Neural progenitor cell (in vitro differentiated cells): Measurements from ENCODE around the gene TEX26. TPM values are rescaled to one million over a fixed set of nuclear protein-coding genes. Genes with fewer than 3 reads are reported as not detected.

Experiments used
- DNase-seq: peaks from one replicate; pipeline ENCODE4 v3.0.0-alpha.2; 2016; ENCODE audit warnings: low spot score
- H2AFZ ChIP-seq: fragments of 200-600 bp; sonication (generic); replicated peaks from 2 replicates; pipeline ENCODE4 v1.6.1; 2016; ENCODE audit warnings: antibody characterized with exemption
- H3F3A ChIP-seq: fragments of 200-600 bp; sonication (generic); 2 replicates; pipeline ENCODE4 v1.6.1; 2016; ENCODE audit warnings: antibody characterized with exemption, low read depth
- H3K27ac ChIP-seq: fragments of 200-600 bp; sonication (generic); 2 replicates; pipeline ENCODE4 v1.5.1; 2016; ENCODE audit warnings: mild to moderate bottlenecking
- H3K27me3 ChIP-seq: fragments of 200-600 bp; sonication (generic); 2 replicates; pipeline ENCODE4 v1.6.1; 2016; ENCODE audit warnings: mild to moderate bottlenecking, moderate library complexity
- H3K36me3 ChIP-seq: fragments of 200-600 bp; sonication (generic); 2 replicates; pipeline ENCODE4 v1.5.1; 2016
- H3K4me1 ChIP-seq: fragments of 200-600 bp; sonication (generic); 2 replicates; pipeline ENCODE4 v1.6.1; 2016; ENCODE audit warnings: mixed run types
- H3K4me2 ChIP-seq: fragments of 200-600 bp; sonication (generic); 2 replicates; pipeline ENCODE4 v1.6.1; 2016
- H3K4me3 ChIP-seq: fragments of 200-600 bp; sonication (generic); 2 replicates; pipeline ENCODE4 v1.5.1; 2016
- H3K79me2 ChIP-seq: fragments of 200-600 bp; sonication (generic); 2 replicates; pipeline ENCODE4 v1.6.1; 2016; ENCODE audit warnings: low read depth
- H3K9ac ChIP-seq: fragments of 200-600 bp; sonication (generic); 2 replicates; pipeline ENCODE4 v1.6.1; 2016
- H3K9me3 ChIP-seq: fragments of 200-600 bp; sonication (generic); 2 replicates; pipeline ENCODE4 v1.5.1; 2016; ENCODE audit warnings: low read depth
- H4K20me1 ChIP-seq: fragments of 200-600 bp; sonication (generic); 2 replicates; pipeline ENCODE4 v1.6.1; 2016; ENCODE audit warnings: low read depth
- H3K27ac Mint-ChIP-seq: 3 replicates; pipeline ENCODE4 v1.8.0; 2021; ENCODE audit warnings: mixed read lengths
- H3K27me3 Mint-ChIP-seq: 2 replicates; pipeline ENCODE4 v1.8.0; 2022; ENCODE audit warnings: low read depth, mild to moderate bottlenecking, inconsistent platforms, moderate library complexity, mixed read lengths; ENCODE audit not compliant: insufficient read depth
- H3K36me3 Mint-ChIP-seq: 3 replicates; pipeline ENCODE4 v1.8.0; 2021; ENCODE audit warnings: mixed read lengths
- H3K4me1 Mint-ChIP-seq: 3 replicates; pipeline ENCODE4 v1.8.0; 2021; ENCODE audit warnings: mixed read lengths
- H3K4me3 Mint-ChIP-seq: 3 replicates; pipeline ENCODE4 v1.8.0; 2021; ENCODE audit warnings: mild to moderate bottlenecking, moderate library complexity, mixed read lengths
- H3K9me3 Mint-ChIP-seq: 3 replicates; pipeline ENCODE4 v1.8.0; 2020; ENCODE audit warnings: mixed read lengths
- EZH2 ChIP-seq: fragments of 200-600 bp; sonication (generic); IDR thresholded peaks from 2 replicates; pipeline ENCODE4 v1.6.1; 2017; ENCODE audit warnings: antibody characterized with exemption, mild to moderate bottlenecking, moderate library complexity
- EZH2phosphoT487 ChIP-seq: fragments of 200-600 bp; sonication (generic); IDR thresholded peaks from 2 replicates; pipeline ENCODE4 v1.6.1; 2017; ENCODE audit warnings: antibody characterized with exemption
- total RNA-seq: library from RNA; depleted of rRNA; stranded (reverse); fragments of >200 nt; gene quantifications from 2 replicates; pipeline ENCODE4 v1.2.3, GENCODE V29; 2015; ENCODE audit warnings: low replicate concordance
- TF ChIP-seq, protein P1 (sequence below): fragments of 200-600 bp; sonication (generic); IDR thresholded peaks from 2 replicates; pipeline ENCODE4 v1.5.1; 2017; ENCODE audit warnings: antibody characterized with exemption, mild to moderate bottlenecking

The TEX26 gene
- total RNA-seq, 1 donor from 2014 or later = not detected

DNA sequence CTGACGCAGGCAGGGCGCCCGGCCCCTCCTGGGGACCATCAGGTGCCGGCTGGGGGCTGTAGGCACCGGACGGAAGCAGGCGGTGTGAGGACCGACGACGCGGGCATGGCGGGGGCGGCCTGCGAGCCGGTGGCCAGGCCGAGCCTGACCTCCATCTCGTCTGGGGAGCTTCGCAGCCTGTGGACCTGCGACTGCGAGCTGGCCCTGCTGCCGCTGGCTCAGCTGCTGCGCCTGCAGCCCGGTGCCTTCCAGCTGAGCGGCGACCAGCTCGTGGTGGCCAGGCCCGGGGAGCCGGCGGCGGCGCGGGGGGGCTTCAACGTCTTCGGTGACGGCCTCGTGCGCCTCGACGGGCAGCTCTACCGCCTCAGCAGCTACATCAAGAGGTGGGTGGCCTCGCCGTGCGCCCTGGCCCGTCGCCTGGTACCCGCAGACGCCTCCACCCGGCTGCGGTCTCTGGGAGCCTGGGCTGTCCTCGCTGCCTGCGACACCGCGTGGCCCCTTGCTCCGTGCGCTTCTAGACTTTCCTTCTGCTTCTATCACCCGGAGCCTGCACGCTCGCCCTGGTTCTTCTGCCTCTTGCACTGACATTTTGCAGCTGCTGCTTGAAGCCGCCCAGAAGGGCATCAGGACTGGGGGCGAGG, 25.9 kb upstream of the TEX26 start:
- no peak for DNase-seq
- Mint-ChIP-seq H3K9me3 (peaks cover 2% of the 10 kb centered on the region), H3K27ac (no peak overlapping the region), H3K36me3 (no peaks in the 10 kb centered on the region), H3K4me3 (no peak overlapping the region), H3K27me3 (peaks cover 25% of the 10 kb centered on the region), H3K4me1 (peaks cover 20% of the 10 kb centered on the region)
- no peak overlapping the region for H3K4me3 ChIP-seq
- H3K79me2 ChIP-seq = no peaks in the 10 kb centered on the region
- no peaks in the 10 kb centered on the region for H3K27me3 ChIP-seq
- H3F3A ChIP-seq = no peaks in the 10 kb centered on the region
- H3K27ac ChIP-seq = no peak overlapping the region
- no peaks in the 10 kb centered on the region for H3K9me3 ChIP-seq
- H4K20me1 ChIP-seq = no peaks in the 10 kb centered on the region
- no peaks in the 10 kb centered on the region for H3K4me1 ChIP-seq
- no peak overlapping the region for H2AFZ ChIP-seq
- no peaks in the 10 kb centered on the region for H3K36me3 ChIP-seq
- no peak overlapping the region for H3K9ac ChIP-seq
- H3K4me2 ChIP-seq = no peak overlapping the region
- TF ChIP-seq EZH2 = no peak
- TF ChIP-seq EZH2phosphoT487 = no peak
- TF ChIP-seq, protein P1, sequence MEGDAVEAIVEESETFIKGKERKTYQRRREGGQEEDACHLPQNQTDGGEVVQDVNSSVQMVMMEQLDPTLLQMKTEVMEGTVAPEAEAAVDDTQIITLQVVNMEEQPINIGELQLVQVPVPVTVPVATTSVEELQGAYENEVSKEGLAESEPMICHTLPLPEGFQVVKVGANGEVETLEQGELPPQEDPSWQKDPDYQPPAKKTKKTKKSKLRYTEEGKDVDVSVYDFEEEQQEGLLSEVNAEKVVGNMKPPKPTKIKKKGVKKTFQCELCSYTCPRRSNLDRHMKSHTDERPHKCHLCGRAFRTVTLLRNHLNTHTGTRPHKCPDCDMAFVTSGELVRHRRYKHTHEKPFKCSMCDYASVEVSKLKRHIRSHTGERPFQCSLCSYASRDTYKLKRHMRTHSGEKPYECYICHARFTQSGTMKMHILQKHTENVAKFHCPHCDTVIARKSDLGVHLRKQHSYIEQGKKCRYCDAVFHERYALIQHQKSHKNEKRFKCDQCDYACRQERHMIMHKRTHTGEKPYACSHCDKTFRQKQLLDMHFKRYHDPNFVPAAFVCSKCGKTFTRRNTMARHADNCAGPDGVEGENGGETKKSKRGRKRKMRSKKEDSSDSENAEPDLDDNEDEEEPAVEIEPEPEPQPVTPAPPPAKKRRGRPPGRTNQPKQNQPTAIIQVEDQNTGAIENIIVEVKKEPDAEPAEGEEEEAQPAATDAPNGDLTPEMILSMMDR = no peak

DNA sequence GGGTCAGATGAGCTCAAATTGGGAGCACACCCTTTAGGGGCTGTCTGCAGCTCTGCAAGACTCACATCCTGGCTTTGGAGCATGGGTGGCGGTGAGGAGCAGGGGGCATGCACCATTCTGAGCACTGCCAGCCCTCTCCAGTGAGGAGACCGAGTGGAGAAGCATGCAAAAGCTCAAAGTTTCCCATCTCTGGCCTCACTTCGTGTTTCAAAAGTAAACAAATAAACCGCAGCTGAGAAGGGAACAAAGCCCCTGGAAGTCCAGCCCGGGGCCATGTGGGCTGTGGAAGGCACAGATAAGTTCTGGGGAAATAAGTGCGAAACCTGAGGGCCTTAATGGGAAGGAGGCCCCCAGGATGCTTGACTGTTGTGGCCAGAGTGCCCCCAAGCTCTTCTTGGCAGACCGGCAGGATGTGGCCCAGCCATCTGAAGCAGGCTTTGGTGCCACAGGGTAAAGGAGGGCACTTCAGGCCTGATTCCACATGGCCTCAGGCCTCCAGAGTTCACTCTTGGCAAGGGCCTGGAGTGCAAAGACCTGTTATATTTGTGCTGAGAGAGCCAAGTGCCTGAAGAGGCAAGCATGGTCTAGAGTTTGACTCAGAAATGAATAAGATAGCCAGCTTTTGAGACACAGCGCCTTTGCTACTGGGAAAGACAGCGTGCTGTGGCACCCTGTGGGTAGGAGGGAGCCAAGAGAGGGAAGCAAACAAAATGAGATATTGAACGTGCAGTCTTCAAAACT, 25.2 kb upstream of the TEX26 start:
- Histone ChIP-seq H3K27ac (no peak overlapping the region), H4K20me1 (no peaks in the 10 kb centered on the region), H3K9ac (no peak overlapping the region), H3K36me3 (no peaks in the 10 kb centered on the region), H3K9me3 (no peaks in the 10 kb centered on the region), H3F3A (no peaks in the 10 kb centered on the region), H3K4me1 (no peaks in the 10 kb centered on the region), H3K4me2 (no peak overlapping the region), H2AFZ (peak overlapping the region; percentile 43), H3K4me3 (no peak overlapping the region), H3K79me2 (no peaks in the 10 kb centered on the region), H3K27me3 (no peaks in the 10 kb centered on the region)
- H3K36me3 Mint-ChIP-seq = no peaks in the 10 kb centered on the region
- TF ChIP-seq, protein P1 = no peak
- no peak for TF ChIP-seq EZH2phosphoT487
- no peak for TF ChIP-seq EZH2
- peaks cover 20% of the 10 kb centered on the region for H3K4me1 Mint-ChIP-seq
- peaks cover 28% of the 10 kb centered on the region for H3K27me3 Mint-ChIP-seq
- peak overlapping the region; percentile 33 for H3K27ac Mint-ChIP-seq
- H3K9me3 Mint-ChIP-seq = peaks cover 2% of the 10 kb centered on the region
- no peak for DNase-seq
- H3K4me3 Mint-ChIP-seq = peak overlapping the region; percentile 70

DNA sequence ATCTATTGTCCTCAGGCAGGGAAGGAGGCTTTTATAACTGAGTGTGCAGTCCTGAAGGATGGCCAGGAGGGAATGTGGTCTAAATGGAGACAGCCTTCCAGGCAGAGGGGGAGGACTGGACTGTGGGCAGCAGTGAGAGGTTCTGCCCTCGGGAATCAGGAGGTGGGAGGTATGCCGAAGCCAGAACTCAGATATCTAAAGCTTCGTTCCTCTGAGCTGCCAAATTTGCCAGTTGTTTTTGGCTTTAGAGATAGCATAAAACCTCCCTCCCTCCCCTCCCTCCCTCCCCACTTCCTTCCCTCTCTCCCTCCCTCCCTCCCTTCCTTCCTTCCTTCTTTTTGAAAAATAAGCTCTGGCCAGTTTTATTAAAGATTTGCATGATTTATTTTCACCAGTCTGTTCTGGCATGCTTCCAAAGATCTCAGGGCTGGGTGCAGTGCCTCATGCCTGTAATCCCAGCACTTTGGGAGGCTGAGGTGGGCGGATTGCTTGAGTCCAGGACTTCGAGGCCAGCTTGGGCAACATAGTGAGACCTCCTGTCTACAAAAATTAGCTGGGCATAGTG, 24.0 kb upstream of the TEX26 start:
- Histone ChIP-seq H3K79me2 (no peaks in the 10 kb centered on the region), H3K27me3 (no peaks in the 10 kb centered on the region), H3K4me3 (no peak overlapping the region), H3F3A (no peaks in the 10 kb centered on the region), H3K4me2 (no peak overlapping the region), H3K27ac (no peak overlapping the region), H3K36me3 (no peaks in the 10 kb centered on the region), H2AFZ (no peak overlapping the region), H3K4me1 (no peaks in the 10 kb centered on the region), H4K20me1 (no peaks in the 10 kb centered on the region), H3K9me3 (no peaks in the 10 kb centered on the region), H3K9ac (no peak overlapping the region)
- peaks cover 2% of the 10 kb centered on the region for H3K9me3 Mint-ChIP-seq
- no peaks in the 10 kb centered on the region for H3K36me3 Mint-ChIP-seq
- H3K4me3 Mint-ChIP-seq = no peak overlapping the region
- no peak for DNase-seq
- TF ChIP-seq EZH2phosphoT487 (no peak), EZH2 (no peak)
- TF ChIP-seq, protein P1 = no peak
- H3K27me3 Mint-ChIP-seq = peaks cover 28% of the 10 kb centered on the region
- H3K27ac Mint-ChIP-seq = no peak overlapping the region
- H3K4me1 Mint-ChIP-seq = peaks cover 20% of the 10 kb centered on the region
